ENCODE results near the gene DCDC2B. TPM values are rescaled to one million over a fixed set of nuclear protein-coding genes. Genes with fewer than 3 reads are reported as not detected.
A peak's percentile ranks its signal among the peaks of the same experiment; 100 is the strongest.

The DCDC2B gene
- total and polyA plus RNA-seq, 9 of the 15 experiments (the other 6 are each of a cell fraction or from before 2014, with no cell fraction given): not detected

DNA sequence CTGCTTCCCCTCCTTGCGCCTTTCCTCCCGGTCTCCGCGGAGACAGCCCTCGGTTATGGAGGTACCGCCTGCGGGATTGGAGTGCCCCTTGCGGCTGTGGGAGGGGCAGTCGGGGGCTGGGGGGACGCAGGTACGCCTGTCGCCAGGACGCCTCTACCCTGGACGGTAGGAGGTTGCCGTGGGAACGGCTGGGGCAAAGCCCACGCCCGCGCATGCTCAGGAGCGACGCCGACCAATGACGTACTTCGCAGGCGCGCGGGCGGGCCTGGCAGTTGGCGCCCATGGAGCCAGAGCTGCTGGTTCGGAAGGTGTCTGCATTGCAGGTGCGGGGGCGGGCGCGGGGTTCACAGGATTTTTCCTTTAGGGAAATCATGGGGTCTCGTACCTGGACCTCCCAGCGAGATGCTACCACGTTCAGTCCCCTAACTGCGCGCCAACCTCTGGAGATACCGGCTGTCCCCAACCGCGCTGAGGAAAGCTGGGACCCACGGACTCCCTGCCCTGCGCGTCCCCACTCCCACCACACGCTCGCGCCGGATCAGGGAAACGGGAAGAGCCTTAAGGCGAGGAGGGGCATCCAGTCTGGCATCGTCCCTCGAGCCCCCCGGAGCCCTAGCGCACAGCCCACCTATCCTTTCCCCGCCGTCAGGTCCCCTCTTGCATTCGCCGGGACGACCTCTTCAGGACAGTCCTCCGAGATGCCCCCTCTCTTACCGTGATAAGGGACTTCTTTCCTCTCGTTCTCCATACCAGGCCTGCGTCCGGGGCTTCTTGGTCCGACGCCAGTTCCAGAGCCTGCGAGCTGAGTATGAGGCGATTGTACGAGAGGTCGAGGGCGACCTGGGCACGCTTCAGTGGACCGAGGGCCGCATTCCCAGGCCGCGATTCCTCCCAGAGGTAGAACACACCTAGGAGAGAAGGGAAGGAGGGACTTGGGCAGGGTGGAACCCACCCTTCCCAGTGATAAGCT is 3.2 kb upstream of the DCDC2B start, which contains the start of gene IQCC (continued):
- TF ChIP-seq, protein P1, sequence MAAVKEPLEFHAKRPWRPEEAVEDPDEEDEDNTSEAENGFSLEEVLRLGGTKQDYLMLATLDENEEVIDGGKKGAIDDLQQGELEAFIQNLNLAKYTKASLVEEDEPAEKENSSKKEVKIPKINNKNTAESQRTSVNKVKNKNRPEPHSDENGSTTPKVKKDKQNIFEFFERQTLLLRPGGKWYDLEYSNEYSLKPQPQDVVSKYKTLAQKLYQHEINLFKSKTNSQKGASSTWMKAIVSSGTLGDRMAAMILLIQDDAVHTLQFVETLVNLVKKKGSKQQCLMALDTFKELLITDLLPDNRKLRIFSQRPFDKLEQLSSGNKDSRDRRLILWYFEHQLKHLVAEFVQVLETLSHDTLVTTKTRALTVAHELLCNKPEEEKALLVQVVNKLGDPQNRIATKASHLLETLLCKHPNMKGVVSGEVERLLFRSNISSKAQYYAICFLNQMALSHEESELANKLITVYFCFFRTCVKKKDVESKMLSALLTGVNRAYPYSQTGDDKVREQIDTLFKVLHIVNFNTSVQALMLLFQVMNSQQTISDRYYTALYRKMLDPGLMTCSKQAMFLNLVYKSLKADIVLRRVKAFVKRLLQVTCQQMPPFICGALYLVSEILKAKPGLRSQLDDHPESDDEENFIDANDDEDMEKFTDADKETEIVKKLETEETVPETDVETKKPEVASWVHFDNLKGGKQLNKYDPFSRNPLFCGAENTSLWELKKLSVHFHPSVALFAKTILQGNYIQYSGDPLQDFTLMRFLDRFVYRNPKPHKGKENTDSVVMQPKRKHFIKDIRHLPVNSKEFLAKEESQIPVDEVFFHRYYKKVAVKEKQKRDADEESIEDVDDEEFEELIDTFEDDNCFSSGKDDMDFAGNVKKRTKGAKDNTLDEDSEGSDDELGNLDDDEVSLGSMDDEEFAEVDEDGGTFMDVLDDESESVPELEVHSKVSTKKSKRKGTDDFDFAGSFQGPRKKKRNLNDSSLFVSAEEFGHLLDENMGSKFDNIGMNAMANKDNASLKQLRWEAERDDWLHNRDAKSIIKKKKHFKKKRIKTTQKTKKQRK (IDR thresholded peaks at IDR 0.05; ENCODE audit: borderline replicate concordance, low read depth, low read length): no peak
- TF ChIP-seq ZKSCAN3 (CRISPR knock-in tag; IDR thresholded peaks at IDR 0.05) (no peak), ATF7 (IDR thresholded peaks at IDR 0.05) (peak; percentile 90), MCM5 (IDR thresholded peaks at IDR 0.05; ENCODE audit: low read depth) (no peak), STAT5B (CRISPR knock-in tag; IDR thresholded peaks at IDR 0.05) (no peak), TCF7 (IDR thresholded peaks at IDR 0.05; ENCODE audit: borderline replicate concordance) (peak; percentile 22; the same call in 1 of the 2 replicates), ARHGAP35 (IDR thresholded peaks at IDR 0.05; ENCODE audit: partially characterized antibody) (no peak), SOX6 (IDR thresholded peaks at IDR 0.05) (no peak), ETV5 (CRISPR knock-in tag; IDR thresholded peaks at IDR 0.05; ENCODE audit: low read depth) (no peak), LCOR (CRISPR knock-in tag; IDR thresholded peaks at IDR 0.05) (no peak), CGGBP1 (CRISPR knock-in tag; IDR thresholded peaks at IDR 0.05) (no peak), NUFIP1 (IDR thresholded peaks at IDR 0.05; ENCODE audit: partially characterized antibody) (no peak), ZNF274 (IDR thresholded peaks at IDR 0.05; ENCODE audit: borderline replicate concordance, low read depth, low read length) (no peak), ZNF551 (CRISPR knock-in tag; IDR thresholded peaks at IDR 0.05) (no peak), SUPT5H (IDR thresholded peaks at IDR 0.05) (peak; percentile 92), HDAC8 (tag; IDR thresholded peaks at IDR 0.05) (no peak)
- TF ChIP-seq, protein P2, sequence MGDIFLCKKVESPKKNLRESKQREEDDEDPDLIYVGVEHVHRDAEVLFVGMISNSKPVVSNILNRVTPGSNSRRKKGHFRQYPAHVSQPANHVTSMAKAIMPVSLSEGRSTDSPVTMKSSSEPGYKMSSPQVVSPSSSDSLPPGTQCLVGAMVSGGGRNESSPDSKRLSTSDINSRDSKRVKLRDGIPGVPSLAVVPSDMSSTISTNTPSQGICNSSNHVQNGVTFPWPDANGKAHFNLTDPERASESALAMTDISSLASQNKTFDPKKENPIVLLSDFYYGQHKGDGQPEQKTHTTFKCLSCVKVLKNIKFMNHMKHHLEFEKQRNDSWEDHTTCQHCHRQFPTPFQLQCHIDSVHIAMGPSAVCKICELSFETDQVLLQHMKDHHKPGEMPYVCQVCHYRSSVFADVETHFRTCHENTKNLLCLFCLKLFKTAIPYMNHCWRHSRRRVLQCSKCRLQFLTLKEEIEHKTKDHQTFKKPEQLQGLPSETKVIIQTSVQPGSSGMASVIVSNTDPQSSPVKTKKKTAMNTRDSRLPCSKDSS (IDR thresholded peaks at IDR 0.05; ENCODE audit: low read depth, partially characterized antibody): no peak
- TF ChIP-seq, protein P3, sequence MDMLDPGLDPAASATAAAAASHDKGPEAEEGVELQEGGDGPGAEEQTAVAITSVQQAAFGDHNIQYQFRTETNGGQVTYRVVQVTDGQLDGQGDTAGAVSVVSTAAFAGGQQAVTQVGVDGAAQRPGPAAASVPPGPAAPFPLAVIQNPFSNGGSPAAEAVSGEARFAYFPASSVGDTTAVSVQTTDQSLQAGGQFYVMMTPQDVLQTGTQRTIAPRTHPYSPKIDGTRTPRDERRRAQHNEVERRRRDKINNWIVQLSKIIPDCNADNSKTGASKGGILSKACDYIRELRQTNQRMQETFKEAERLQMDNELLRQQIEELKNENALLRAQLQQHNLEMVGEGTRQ (CRISPR knock-in tag; IDR thresholded peaks at IDR 0.05): no peak
- TF ChIP-seq, protein P4, sequence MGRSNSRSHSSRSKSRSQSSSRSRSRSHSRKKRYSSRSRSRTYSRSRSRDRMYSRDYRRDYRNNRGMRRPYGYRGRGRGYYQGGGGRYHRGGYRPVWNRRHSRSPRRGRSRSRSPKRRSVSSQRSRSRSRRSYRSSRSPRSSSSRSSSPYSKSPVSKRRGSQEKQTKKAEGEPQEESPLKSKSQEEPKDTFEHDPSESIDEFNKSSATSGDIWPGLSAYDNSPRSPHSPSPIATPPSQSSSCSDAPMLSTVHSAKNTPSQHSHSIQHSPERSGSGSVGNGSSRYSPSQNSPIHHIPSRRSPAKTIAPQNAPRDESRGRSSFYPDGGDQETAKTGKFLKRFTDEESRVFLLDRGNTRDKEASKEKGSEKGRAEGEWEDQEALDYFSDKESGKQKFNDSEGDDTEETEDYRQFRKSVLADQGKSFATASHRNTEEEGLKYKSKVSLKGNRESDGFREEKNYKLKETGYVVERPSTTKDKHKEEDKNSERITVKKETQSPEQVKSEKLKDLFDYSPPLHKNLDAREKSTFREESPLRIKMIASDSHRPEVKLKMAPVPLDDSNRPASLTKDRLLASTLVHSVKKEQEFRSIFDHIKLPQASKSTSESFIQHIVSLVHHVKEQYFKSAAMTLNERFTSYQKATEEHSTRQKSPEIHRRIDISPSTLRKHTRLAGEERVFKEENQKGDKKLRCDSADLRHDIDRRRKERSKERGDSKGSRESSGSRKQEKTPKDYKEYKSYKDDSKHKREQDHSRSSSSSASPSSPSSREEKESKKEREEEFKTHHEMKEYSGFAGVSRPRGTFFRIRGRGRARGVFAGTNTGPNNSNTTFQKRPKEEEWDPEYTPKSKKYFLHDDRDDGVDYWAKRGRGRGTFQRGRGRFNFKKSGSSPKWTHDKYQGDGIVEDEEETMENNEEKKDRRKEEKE (IDR thresholded peaks at IDR 0.05; ENCODE audit: borderline replicate concordance in 1 of 2, control insufficient read depth in 1 of 2, low read depth in 2 of 2, low read length in 1 of 2): no peak

Data from K562 (cell line).